ENCODE data around the gene ABHD6.

GRCh38 chr3:58337190-58337589 lies 99.6 kb downstream of the ABHD6 start:
- TF ChIP-seq CTCF (IDR thresholded peaks at IDR 0.05; ENCODE audit: low read depth, low read length), result no peak
- TF ChIP-seq EZH2phosphoT487 (IDR thresholded peaks at IDR 0.05; ENCODE audit: low read depth), result no peak
